ENCODE results near the gene ZNF616. TPM values are rescaled to one million over a fixed set of nuclear protein-coding genes. Genes with fewer than 3 reads are reported as not detected.

ZNF616 gene
- total RNA-seq, 6 experiments from 2014 or later: 1.9 to 6.2 (median 4.2) TPM

GRCh38 chr19:52172347-52172746, 32.6 kb upstream of the ZNF616 start:
- ATAC-seq (no peak), DNase-seq (no peak)
- no peak for TF ChIP-seq CTCF (IDR thresholded peaks at IDR 0.05)
- H3K4me1 ChIP-seq: no peaks in the 10 kb centered on the region
- 100% methylated on average over 1 of the region's 1 CpG for WGBS (ENCODE audit: insufficient coverage, low coverage, low lambda C conversion rate, missing lambda C conversion rate)
- H3K9me3 ChIP-seq: peaks cover 0 to 5% (median 0%) of the 10 kb centered on the region in 4 donors
- H3K27me3 ChIP-seq: no peaks in the 10 kb centered on the region
- intact Hi-C loops (cut with DNase I): no loop called here
- no peak overlapping the region for H3K4me3 ChIP-seq
- no peak overlapping the region for H3K27ac ChIP-seq
- H3K36me3 ChIP-seq: peaks cover 0 to 8% (median 2%) of the 10 kb centered on the region in 4 donors

- ATAC-seq (peak; percentile 97 to 99 (median 99)), DNase-seq (peak; percentile 89 to 92 (median 92))
- peak within 1 kb of the TSS; percentile 80 to 87 (median 86) for H3K4me3 ChIP-seq
- peaks cover 0 to 9% (median 3%) of the 10 kb centered on the region in 4 donors for H3K36me3 ChIP-seq
- intact Hi-C loops (cut with DNase I): no loop called here
- peaks cover 0 to 5% (median 0%) of the 10 kb centered on the region in 4 donors for H3K9me3 ChIP-seq
- 7% methylated on average over 31 of the region's 37 CpGs for WGBS (ENCODE audit: insufficient coverage, low coverage, low lambda C conversion rate, missing lambda C conversion rate)
- peak within 1 kb of the TSS; percentile 59 to 72 (median 60) for H3K27ac ChIP-seq
- H3K4me1 ChIP-seq: no peaks in the 10 kb centered on the region
- TF ChIP-seq CTCF (IDR thresholded peaks at IDR 0.05) (no peak), POLR2A (IDR thresholded peaks at IDR 0.05) (no peak)
- no peaks in the 10 kb centered on the region for H3K27me3 ChIP-seq
Measured at GRCh38 chr19:52171321-52172169, 31.8 kb upstream of the ZNF616 start, which contains the start of gene ZNF836. Gene ZNF836 (minus strand): TSS chr19:52171621. CDS start chr19:52168072, 3,549 bp downstream.

GRCh38 chr19:52170863-52171320, 31.2 kb upstream of the ZNF616 start:
- no peaks in the 10 kb centered on the region for H3K4me1 ChIP-seq
- H3K9me3 ChIP-seq: peaks cover 0 to 5% (median 0%) of the 10 kb centered on the region in 4 donors
- no peaks in the 10 kb centered on the region for H3K27me3 ChIP-seq
- H3K27ac ChIP-seq: peak overlapping the region; percentile 59 to 72 (median 60)
- ATAC-seq (peak; percentile 42 to 57 (median 47)), DNase-seq (peak; percentile 48 to 70 (median 48))
- peak overlapping the region; percentile 80 to 87 (median 86) for H3K4me3 ChIP-seq
- H3K36me3 ChIP-seq: peaks cover 0 to 9% (median 3%) of the 10 kb centered on the region in 4 donors
- 0% methylated on average over 14 of the region's 22 CpGs for WGBS (ENCODE audit: insufficient coverage, low coverage, low lambda C conversion rate, missing lambda C conversion rate)
- intact Hi-C loops (cut with DNase I): no loop called here
- TF ChIP-seq POLR2A (IDR thresholded peaks at IDR 0.05) (no peak), CTCF (IDR thresholded peaks at IDR 0.05) (no peak)

- no peaks in the 10 kb centered on the region for H3K27me3 ChIP-seq
- H3K4me1 ChIP-seq: no peaks in the 10 kb centered on the region
- WGBS (ENCODE audit: insufficient coverage, low coverage, low lambda C conversion rate, missing lambda C conversion rate): 2% methylated on average over 5 of the region's 5 CpGs
Measured at GRCh38 chr19:52170304-52170703, 30.6 kb upstream of the ZNF616 start.

More at GRCh38 chr19:52170304-52170703, 30.6 kb upstream of the ZNF616 start:
- no peak for TF ChIP-seq POLR2A (IDR thresholded peaks at IDR 0.05)
- no peak for TF ChIP-seq CTCF (IDR thresholded peaks at IDR 0.05)
- Histone ChIP-seq H3K9me3 (peaks cover 0 to 5% (median 0%) of the 10 kb centered on the region in 4 donors), H3K27ac (no peak overlapping the region), H3K36me3 (peaks cover 0 to 9% (median 3%) of the 10 kb centered on the region in 4 donors), H3K4me3 (peak overlapping the region; percentile 80 to 87 (median 86))
- intact Hi-C loops (cut with DNase I): no loop called here
- ATAC-seq (peak in 2 of 4 donors; percentile 11 to 20), DNase-seq (no peak)
